WTC11 (cell line): ENCODE measurements around the gene LRRC49. TPM values are rescaled to one million over a fixed set of nuclear protein-coding genes. Genes with fewer than 3 reads are reported as not detected.

Experiments used
- AR ChIP-seq: fragments of 250-450 bp; sonication (Bioruptor Pico); IDR thresholded peaks from 2 replicates; pipeline ENCODE4 v1.9.0; 2021; ENCODE audit warnings: mild to moderate bottlenecking
- ARID4B ChIP-seq: sonication (generic); formaldehyde crosslinking; IDR thresholded peaks from 2 replicates; pipeline ENCODE4 v1.8.0; 2023; ENCODE audit warnings: missing genetic modification reagents, mild to moderate bottlenecking, borderline replicate concordance
- ATF1 ChIP-seq: sonication (generic); formaldehyde crosslinking; IDR thresholded peaks from 2 replicates; pipeline ENCODE4 v1.8.1; 2023; ENCODE audit warnings: mild to moderate bottlenecking, moderate library complexity, missing genetic modification reagents
- GTF2I ChIP-seq: fragments of 250-450 bp; sonication (Bioruptor Pico); conservative IDR thresholded peaks from 2 replicates; pipeline ENCODE4 v1.4.0; 2021; ENCODE audit warnings: mild to moderate bottlenecking
- IRF1 ChIP-seq: sonication (generic); formaldehyde crosslinking; IDR thresholded peaks from 2 replicates; pipeline ENCODE4 v1.8.0; 2023; ENCODE audit warnings: missing genetic modification reagents
- JUN ChIP-seq: sonication (generic); formaldehyde crosslinking; IDR thresholded peaks from 2 replicates; pipeline ENCODE4 v1.8.0; 2023; ENCODE audit warnings: mild to moderate bottlenecking, missing genetic modification reagents
- MLX ChIP-seq: sonication (generic); formaldehyde crosslinking; IDR thresholded peaks from 2 replicates; pipeline ENCODE4 v1.8.1; 2023; ENCODE audit warnings: mild to moderate bottlenecking, missing genetic modification reagents, moderate library complexity
- MXD4 ChIP-seq: fragments of 250-450 bp; sonication (Bioruptor Pico); IDR thresholded peaks from 2 replicates; pipeline ENCODE4 v1.8.0; 2021; ENCODE audit warnings: mild to moderate bottlenecking, moderate library complexity, borderline replicate concordance
- NR1H2 ChIP-seq: sonication (generic); formaldehyde crosslinking; IDR thresholded peaks from 2 replicates; pipeline ENCODE4 v1.9.0; 2021; ENCODE audit warnings: mild to moderate bottlenecking, moderate library complexity, missing genetic modification reagents
- RORB ChIP-seq: fragments of 250-450 bp; sonication (Bioruptor Pico); IDR thresholded peaks from 2 replicates; pipeline ENCODE4 v1.9.0; 2021; ENCODE audit warnings: mild to moderate bottlenecking
- SP1 ChIP-seq: sonication (generic); formaldehyde crosslinking; conservative IDR thresholded peaks from 2 replicates; pipeline ENCODE4 v1.8.1; 2022; ENCODE audit warnings: missing genetic modification reagents
- STAT6 ChIP-seq: sonication (generic); formaldehyde crosslinking; conservative IDR thresholded peaks from 2 replicates; pipeline ENCODE4 v1.8.1; 2023; ENCODE audit warnings: mild to moderate bottlenecking, low read depth, missing genetic modification reagents, moderate library complexity
- TCF7 ChIP-seq: sonication (generic); formaldehyde crosslinking; IDR thresholded peaks from 2 replicates; pipeline ENCODE4 v1.8.0; 2022; ENCODE audit warnings: mild to moderate bottlenecking, low read depth, missing genetic modification reagents, moderate library complexity
- ZNF671 ChIP-seq: fragments of 250-450 bp; sonication (Bioruptor Pico); IDR thresholded peaks from 2 replicates; pipeline ENCODE4 v1.8.0; 2021; ENCODE audit warnings: mild to moderate bottlenecking
- total RNA-seq: library from RNA; stranded (reverse); gene quantifications from 3 replicates; pipeline ENCODE4 v1.2.3, GENCODE V29; 2021
- TF ChIP-seq, protein P1 (sequence below): sonication (generic); formaldehyde crosslinking; conservative IDR thresholded peaks from 2 replicates; pipeline ENCODE4 v1.8.1; 2022; ENCODE audit warnings: mild to moderate bottlenecking, missing genetic modification reagents
- TF ChIP-seq, protein P2 (sequence below): fragments of 250-450 bp; sonication (Bioruptor Pico); IDR thresholded peaks from 2 replicates; pipeline ENCODE4 v1.9.0; 2021; ENCODE audit warnings: moderate library complexity, mild to moderate bottlenecking, inconsistent platforms, borderline replicate concordance
- TF ChIP-seq, protein P3 (sequence below): sonication (generic); formaldehyde crosslinking; IDR thresholded peaks from 2 replicates; pipeline ENCODE4 v1.8.0; 2022; ENCODE audit warnings: mild to moderate bottlenecking, missing genetic modification reagents
- TF ChIP-seq, protein P4 (sequence below): fragments of 250-450 bp; sonication (Bioruptor Pico); IDR thresholded peaks from 2 replicates; pipeline ENCODE4 v1.9.0; 2021; ENCODE audit warnings: mild to moderate bottlenecking
- TF ChIP-seq, protein P5 (sequence below): sonication (generic); formaldehyde crosslinking; IDR thresholded peaks from 2 replicates; pipeline ENCODE4 v1.8.1; 2022; ENCODE audit warnings: mild to moderate bottlenecking, missing genetic modification reagents, moderate library complexity, borderline replicate concordance

The LRRC49 gene
- total RNA-seq, 1 experiment from 2014 or later = 6.9 TPM

- TF ChIP-seq STAT6 (CRISPR knock-in tag) = no peak
- no peak for TF ChIP-seq JUN (CRISPR knock-in tag)
- no peak for TF ChIP-seq NR1H2 (CRISPR knock-in tag)
- TF ChIP-seq ARID4B (CRISPR knock-in tag) = no peak
- TF ChIP-seq MXD4 (CRISPR knock-in tag) = no peak
- TF ChIP-seq, protein P1, sequence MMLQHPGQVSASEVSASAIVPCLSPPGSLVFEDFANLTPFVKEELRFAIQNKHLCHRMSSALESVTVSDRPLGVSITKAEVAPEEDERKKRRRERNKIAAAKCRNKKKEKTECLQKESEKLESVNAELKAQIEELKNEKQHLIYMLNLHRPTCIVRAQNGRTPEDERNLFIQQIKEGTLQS = no peak
- no peak for TF ChIP-seq MLX (CRISPR knock-in tag)
- 0 out of 2 replicates have a peak, but pooled peaks have one; percentile 2 for TF ChIP-seq SP1 (CRISPR knock-in tag)
- TF ChIP-seq ATF1 = no peak
- TF ChIP-seq TCF7 (CRISPR knock-in tag) = no peak
- no peak for TF ChIP-seq AR (CRISPR knock-in tag)
- TF ChIP-seq, protein P2, sequence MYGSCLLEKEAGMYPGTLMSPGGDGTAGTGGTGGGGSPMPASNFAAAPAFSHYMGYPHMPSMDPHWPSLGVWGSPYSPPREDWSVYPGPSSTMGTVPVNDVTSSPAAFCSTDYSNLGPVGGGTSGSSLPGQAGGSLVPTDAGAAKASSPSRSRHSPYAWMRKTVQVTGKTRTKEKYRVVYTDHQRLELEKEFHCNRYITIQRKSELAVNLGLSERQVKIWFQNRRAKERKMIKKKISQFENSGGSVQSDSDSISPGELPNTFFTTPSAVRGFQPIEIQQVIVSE = no peak
- no peak for TF ChIP-seq IRF1 (CRISPR knock-in tag)
- TF ChIP-seq, protein P3, sequence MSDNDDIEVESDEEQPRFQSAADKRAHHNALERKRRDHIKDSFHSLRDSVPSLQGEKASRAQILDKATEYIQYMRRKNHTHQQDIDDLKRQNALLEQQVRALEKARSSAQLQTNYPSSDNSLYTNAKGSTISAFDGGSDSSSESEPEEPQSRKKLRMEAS (CRISPR knock-in tag) = no peak
- no peak for TF ChIP-seq ZNF671 (CRISPR knock-in tag)
- TF ChIP-seq, protein P4, sequence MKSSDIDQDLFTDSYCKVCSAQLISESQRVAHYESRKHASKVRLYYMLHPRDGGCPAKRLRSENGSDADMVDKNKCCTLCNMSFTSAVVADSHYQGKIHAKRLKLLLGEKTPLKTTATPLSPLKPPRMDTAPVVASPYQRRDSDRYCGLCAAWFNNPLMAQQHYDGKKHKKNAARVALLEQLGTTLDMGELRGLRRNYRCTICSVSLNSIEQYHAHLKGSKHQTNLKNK (CRISPR knock-in tag) = no peak
- no peak for TF ChIP-seq RORB (CRISPR knock-in tag)
- TF ChIP-seq GTF2I = no peak
- TF ChIP-seq, protein P5, sequence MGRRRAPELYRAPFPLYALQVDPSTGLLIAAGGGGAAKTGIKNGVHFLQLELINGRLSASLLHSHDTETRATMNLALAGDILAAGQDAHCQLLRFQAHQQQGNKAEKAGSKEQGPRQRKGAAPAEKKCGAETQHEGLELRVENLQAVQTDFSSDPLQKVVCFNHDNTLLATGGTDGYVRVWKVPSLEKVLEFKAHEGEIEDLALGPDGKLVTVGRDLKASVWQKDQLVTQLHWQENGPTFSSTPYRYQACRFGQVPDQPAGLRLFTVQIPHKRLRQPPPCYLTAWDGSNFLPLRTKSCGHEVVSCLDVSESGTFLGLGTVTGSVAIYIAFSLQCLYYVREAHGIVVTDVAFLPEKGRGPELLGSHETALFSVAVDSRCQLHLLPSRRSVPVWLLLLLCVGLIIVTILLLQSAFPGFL (CRISPR knock-in tag) = no peak
Observed at GRCh38 chr15:70853318-70853972, 39.2 kb upstream of the LRRC49 start (continued).
